HG03025 (cell line): ENCODE measurements around the gene IKZF1.
A peak's percentile ranks its signal among the peaks of the same experiment; 100 is the strongest.
"Not testable (repeated sequence)": the region's sequence is repeated elsewhere in the genome, so short reads cannot be mapped to it uniquely, and the experiment has no call there.

Source experiments
- ATAC-seq: cut with Tn5 transposase; IDR thresholded peaks from one replicate; pipeline ENCODE4 v1.9.1; 2021; ENCODE audit warnings: mild to moderate bottlenecking, moderate library complexity; ENCODE audit not compliant: unreplicated experiment, low FRiP score

The IKZF1 gene

DNA sequence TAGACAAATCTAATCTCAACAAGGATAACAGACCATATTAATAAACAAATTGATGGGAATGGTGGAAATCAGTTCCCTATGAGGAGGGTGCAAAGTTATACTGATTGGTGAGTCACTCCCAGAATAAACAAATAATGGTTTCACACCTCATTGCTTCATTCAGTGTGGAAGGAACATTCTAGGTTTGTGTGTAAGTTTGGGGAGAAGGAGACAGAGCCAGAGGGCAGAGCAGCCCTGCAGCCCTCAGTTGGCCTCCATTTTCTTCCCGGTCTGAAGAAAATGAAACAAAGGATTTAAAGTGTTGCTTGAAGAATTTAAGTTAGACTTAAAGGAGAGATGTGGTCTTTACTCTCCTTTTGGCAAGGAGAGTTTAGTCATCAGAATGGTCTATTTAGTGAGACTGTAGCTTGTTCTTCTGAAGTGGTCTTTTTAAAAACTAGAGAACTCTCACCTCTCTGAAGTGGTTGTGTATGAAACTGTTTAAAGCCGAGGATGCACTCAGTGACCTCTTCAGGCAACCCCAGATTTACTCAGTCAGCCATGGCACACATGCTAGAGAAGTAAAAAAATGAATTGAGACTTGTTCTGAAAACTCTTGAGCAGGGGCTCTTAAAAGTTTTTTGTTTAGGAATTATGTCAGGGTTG lies 27.2 kb downstream of the IKZF1 start:
- ATAC-seq: peak; percentile 67

- ATAC-seq: no peak
Measured at GRCh38 chr7:50332241-50333165, 28.0 kb downstream of the IKZF1 start.

GRCh38 chr7:50333221-50333651 lies 28.7 kb downstream of the IKZF1 start:
- ATAC-seq: no peak

GRCh38 chr7:50334341-50334994 lies 30.0 kb downstream of the IKZF1 start:
- ATAC-seq: no peak

GRCh38 chr7:50335230-50335794 lies 30.8 kb downstream of the IKZF1 start:
- ATAC-seq: no peak

GRCh38 chr7:50335795-50336754 lies 31.6 kb downstream of the IKZF1 start:
- ATAC-seq: no peak

GRCh38 chr7:50336894-50337703 lies 32.6 kb downstream of the IKZF1 start:
- no peak for ATAC-seq

DNA sequence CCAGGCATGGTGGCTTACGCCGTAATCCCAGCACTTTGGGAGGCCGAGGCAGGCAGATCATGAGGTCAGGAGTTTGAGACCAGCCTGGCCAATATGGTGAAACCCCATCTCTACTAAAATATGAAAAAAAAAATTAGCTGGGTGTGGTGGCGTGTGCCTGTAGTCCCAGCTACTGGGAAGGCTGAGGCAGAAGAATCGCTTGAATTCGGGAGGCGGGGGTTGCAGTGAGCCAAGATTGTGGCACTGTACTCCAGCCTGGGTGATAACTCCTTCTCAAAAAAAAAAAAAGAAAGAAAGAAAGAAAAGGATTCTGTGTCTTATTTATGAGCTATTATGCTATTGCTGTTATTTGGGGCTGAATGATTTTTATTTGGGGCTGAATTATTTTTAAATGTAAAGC lies 35.0 kb downstream of the IKZF1 start:
- not testable (repeated sequence) for ATAC-seq

DNA sequence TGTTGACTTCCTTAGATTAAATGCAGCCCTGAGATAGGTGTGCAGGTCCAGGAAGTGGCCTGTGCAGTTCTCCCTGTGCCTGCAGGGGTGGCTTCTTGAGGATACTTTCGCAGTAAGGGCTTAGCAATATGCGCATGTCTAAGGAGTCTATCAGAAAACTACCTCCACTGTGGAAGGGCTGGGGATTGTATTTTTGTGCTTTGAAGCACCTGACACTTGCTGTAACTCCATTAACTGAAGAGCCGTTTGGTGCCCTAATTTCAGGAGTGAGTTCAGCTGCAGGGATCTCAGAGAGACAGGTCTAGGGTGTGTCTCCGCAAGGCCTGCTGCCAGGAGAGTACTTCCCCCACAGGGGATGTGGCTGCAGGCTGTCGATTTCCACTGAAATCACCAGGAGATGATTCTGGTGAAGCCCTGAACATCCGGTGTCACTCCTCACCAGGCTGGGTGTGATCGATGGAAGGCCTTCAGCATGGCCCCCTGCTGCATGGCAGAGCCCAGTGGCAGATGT lies 35.5 kb downstream of the IKZF1 start:
- ATAC-seq: no peak

DNA sequence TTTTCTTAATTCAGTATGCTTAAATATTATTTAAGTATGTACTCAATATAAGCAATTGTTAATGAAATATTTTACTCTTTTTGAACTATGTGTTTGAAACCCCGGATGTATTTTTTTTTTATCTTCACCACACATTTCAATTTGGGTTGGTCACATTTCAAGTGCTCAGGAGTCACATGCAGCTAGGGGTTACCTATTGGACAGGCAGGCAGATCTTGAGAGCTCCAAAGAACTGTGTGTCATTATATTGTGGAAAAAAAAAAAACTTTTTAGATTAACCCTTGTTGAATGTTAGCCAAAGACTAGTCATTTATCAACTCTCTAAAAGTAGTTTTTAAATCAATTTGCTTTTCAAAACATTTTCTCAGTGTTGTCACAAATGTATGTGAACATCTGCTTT lies 37.2 kb downstream of the IKZF1 start:
- no peak for ATAC-seq

DNA sequence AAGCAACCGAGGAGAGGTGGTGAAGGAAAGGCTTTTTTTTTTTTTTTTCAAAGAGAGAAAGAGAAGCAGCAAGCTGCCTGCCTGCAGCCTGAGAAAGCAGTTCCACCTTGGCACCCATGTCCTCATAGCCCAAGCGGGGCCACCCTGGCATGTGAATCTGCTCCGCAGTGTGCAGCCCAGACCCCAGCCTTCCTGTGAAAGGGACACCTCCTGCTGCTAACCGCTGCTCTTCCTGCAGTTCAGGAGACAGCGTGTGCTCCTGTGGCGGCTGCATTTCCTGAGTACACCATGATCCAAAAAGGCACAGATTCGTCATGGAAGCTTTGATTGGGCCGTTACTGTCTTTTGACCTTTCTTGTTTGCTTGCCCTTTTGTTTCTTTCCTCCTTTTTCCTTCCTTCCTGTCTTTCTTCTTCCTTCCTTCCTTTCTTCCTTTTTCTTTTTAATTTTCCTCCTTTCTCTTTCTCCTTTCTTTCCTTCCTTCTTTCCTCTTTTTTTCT lies 38.1 kb downstream of the IKZF1 start:
- no peak for ATAC-seq

DNA sequence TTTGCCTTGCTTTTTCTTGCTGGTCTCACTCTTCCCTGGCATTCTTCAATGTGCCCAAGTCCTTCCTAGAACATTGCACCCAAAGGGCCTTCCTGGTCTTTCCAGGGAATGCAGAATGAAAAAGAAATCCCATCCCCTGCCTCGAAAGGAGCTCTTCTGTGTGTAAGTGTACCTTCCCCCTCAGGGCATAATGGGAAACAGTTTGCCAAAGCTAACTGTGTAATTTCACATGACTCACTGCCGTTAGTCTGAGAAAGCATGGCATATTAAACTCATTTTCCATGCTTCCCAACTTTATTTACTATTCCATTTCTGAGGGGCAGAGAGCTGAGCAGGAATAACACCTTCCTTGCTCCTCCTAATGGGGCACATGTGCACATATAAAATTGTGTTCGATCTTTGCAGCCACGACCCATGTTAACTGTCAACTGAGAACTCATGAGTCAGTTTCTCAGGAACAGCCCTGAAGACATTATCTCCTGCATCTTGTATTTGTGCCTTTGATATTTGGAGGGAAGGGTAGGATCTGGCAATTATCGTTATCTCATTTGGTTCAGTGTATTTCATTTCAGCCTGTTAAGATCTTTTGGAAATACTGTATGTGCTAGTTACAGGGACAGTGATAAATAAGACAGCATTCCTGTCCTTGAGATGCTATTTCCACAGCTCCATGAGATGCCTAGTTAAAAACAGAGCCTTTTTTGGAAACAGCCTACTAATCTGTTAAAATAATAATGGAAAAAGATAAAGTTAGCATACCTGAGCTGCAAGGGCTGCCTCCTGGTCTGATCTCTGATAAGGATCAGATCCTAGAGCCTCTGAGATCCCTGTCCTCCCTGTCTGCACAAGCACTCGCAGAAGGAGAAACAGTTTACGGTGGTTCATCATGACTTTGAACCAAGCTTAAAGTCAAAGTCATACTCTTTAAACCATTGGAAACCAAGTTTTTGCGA lies 42.3 kb downstream of the IKZF1 start:
- ATAC-seq: no peak

DNA sequence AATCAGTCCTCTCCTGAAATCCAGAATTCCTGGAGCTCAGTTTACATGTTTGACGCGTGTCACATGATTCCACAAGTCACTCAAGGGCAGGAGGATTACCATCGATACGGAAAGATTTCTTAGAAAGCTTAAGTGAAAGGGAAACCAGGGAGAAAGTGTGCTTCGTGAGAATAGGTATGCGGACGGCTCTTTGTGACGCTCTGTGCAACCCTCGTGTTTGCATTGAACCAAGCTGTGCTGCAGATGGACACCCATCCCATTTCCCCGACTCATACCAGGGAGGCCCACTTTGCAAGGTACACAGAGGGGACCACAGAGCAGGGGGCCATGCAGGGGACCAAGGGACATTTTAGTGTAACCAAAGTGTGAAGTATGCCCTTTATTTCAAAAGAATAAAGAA lies 43.2 kb downstream of the IKZF1 start:
- no peak for ATAC-seq

DNA sequence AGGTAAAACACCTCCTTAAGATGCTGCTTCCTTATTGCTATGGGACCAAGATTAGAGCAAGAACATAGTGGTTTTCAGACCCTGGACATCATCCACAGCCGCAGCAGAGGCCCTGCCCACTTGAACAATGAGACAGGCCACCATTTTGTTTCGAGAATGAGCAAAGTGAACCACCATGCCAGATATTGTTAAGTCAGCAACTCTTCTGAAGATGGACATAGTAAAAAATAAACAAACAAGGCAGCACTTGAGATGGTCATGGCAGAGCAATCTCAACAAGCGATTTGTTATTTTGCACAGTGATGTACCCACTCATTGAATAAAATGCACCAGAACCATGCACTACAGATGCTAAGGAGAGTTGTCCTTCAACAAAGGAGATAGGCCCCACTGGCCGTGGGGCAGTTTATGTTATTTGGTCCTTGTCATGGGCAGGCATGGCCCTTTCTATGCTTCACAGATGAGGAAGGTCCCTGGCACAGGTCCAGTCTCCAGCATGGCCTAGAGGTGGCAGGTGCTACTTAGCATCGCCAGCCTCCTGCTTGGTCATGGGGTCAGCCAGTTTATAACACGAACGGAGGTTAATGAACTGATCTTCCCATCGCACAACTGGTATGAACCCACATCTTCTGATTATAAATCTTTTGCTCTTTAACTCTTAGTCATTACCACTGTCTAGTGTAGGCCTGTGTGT lies 44.1 kb downstream of the IKZF1 start:
- no peak for ATAC-seq

- ATAC-seq: no peak
Measured at GRCh38 chr7:50349399-50349798, 44.9 kb downstream of the IKZF1 start.

DNA sequence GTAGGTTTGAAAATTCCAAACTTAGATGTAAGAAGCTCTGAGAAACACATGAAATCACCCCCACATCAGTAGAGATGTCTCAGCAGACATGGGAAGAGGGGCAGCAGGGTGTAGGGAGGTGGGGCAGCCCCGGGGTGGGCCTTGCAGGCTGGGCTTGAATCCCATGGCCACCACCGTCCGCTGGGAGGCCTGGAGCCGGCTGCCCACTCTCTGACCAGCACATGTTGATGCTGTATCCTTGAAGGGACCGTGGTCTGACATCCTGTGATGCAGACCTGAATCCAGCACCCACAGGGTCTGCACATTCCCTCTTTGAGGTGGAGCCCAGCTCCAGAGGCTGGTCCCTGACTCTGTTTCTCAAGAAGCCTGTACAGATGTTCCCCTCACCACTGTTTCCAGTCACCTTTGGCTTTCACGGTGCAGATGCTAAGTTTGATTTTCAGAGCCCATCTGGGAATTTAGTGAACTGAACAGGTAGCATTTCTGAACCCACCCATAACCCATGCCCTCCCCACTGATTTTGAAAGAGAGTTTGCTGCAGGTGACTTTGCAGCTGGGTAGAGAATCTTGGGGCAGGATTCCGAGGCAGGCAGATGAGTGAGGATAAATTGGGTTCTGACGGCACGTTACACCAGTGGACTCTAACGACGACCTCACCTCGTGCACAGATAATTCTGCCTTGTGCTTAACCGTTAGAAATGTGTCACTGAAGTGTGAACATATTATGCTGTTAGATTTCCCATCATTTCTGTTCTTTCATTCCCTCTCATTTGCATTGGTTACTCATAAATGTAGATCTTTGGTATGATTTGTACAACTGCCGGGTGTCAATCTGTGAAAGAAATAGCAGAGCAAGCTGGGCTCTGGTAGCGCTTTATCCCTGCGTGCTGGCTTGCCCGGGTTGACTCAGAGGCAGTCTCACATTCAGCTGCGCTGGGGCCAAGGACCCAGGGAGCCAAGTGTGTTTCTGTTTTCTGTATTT lies 45.7 kb downstream of the IKZF1 start:
- peak; percentile 70 for ATAC-seq
